ENCODE data around the gene IKZF3.
"Not testable (repeated sequence)": the region's sequence is repeated elsewhere in the genome, so short reads cannot be mapped to it uniquely, and the experiment has no call there.

Gene IKZF3

DNA sequence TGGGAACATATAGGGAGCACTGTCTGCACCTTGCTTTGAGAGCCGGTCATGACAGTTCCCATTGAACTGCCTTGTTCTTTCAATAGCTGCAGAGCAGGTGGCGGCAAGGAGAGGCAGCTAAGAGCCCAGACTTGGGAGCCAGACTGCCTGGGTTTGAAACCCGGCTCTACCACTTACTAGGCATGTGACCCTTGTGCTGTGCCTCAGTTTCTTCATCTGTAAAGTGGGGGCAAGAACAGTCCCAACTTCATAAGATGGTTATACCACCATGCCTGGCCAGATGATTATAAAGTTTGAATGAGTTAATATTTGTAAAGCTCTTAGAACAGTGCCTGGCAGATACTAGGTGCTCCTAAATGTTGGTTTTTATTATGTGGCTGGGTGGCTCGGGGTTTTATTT lies 149.9 kb downstream of the IKZF3 start:
- no peak for DNase-seq

DNA sequence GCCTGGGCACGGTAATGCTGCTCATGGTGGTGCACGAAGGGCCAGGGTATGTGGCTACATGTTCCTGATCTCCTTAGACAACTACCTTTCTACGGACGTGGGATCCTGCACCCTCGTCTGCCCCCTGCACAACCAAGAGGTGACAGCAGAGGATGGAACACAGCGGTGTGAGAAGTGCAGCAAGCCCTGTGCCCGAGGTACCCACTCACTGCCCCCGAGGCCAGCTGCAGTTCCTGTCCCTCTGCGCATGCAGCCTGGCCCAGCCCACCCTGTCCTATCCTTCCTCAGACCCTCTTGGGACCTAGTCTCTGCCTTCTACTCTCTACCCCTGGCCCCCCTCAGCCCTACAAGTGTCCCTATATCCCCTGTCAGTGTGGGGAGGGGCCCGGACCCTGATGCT lies 152.3 kb downstream of the IKZF3 start:
- no peak for DNase-seq

DNA sequence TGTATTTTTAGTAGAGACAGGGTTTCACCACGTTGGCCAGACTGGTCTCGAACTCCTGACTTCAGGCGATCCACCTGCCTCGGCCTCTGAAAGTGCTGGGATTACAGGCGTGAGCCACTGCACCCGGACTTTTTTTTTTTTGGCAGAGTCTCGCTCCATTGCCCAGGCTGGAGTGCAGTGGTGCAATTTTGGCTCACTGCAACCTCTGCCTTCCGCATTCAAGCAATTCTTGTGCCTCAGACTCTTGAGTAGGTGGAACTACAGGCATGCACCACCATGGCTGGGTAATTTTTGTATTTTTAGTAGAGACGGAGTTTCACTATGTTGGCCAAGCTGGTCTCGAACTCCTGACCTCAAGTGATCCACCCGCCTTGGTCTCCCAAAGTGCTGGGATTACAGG lies 153.0 kb downstream of the IKZF3 start:
- not testable (repeated sequence) for DNase-seq

DNA sequence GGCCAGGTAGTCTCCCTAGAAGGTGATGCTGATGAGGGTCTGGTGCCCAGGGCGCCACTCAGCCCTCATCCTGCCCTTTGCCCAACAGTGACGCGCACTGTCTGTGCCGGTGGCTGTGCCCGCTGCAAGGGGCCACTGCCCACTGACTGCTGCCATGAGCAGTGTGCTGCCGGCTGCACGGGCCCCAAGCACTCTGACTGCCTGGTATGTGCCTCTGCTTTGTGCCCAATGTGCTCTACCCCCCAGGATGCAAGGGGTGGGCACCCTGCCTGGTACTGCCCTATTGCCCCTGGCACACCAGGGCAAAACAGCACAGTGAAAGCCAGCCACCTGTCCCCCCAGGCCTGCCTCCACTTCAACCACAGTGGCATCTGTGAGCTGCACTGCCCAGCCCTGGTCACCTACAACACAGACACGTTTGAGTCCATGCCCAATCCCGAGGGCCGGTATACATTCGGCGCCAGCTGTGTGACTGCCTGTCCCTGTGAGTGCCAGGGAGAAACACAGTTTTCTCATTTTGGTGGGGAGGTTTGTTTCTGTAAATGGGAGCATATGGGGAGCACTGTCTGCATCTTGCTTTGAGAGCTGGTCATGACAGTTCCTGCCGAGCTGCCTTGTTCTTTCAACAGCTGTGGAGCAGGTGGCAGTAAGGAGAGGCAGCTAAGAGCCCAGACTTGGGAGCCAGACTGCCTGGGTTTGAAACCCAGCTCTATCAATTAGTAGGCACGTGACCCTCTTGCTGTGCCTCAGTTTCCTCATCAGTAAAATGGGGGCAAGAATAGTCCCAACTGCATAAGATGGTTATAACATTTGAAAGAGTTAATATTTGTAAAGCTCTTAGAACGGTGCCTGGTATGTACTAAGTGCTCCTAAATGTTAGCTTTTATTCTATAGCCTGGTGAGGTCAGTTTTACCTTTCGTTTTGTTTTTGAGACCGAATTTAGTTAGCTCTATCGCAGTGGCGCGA lies 153.8 kb downstream of the IKZF3 start:
- no peak for DNase-seq

DNA sequence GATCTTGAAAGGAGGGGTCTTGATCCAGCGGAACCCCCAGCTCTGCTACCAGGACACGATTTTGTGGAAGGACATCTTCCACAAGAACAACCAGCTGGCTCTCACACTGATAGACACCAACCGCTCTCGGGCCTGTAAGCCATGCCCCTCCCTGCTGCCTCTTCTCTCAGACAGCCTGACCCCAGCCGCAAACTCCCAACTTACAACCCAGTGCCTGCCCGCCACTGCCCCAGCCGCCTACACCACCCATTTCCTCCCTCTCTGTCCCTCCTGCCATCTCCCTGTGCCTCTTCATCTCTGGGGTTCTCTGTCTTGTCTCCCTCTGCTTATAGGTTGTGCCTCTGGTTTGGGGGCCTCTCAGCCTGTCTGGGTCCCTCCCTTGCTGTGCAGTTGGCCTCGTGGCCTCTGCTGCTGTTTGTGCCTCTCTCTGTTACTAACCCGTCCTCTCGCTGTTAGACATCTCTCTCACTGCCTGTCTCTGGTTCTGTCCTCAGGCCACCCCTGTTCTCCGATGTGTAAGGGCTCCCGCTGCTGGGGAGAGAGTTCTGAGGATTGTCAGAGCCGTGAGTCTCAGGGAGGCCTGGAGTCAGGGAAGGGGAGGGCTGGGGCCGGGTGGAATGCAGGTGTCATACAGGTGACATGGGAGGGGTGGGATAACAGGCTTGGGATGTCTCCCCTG lies 154.7 kb downstream of the IKZF3 start:
- DNase-seq, result no peak
